Upper lobe of left lung (tissue), 6 donors: ENCODE measurements around the gene UNC13D. TPM values are rescaled to one million over a fixed set of nuclear protein-coding genes. Genes with fewer than 3 reads are reported as not detected.
"Not testable (repeated sequence)": the region's sequence is repeated elsewhere in the genome, so short reads cannot be mapped to it uniquely, and the experiment has no call there.

Source experiments
- ATAC-seq, 2 donors: fragments of 200-7000 bp; cut with Tn5 transposase; one replicate each; pipeline ENCODE4 v1.9.1; 2022; ENCODE audit warnings: mild to moderate bottlenecking in 2 of 2, moderate library complexity in 2 of 2; ENCODE audit not compliant: low FRiP score in 2 of 2
- DNase-seq, 2 donors: peaks; one replicate each; pipeline ENCODE4 v3.0.0-alpha.2; 2019 to 2020
- H3K27ac ChIP-seq, 4 donors: fragments of 200-600 bp; sonication (generic); one replicate each; pipeline ENCODE4 v1.5.1; 2016 to 2019
- H3K27me3 ChIP-seq, 4 donors: fragments of 200-600 bp; sonication (generic); one replicate each; pipeline ENCODE4 v1.5.1; 2017 to 2019
- H3K36me3 ChIP-seq, 4 donors: fragments of 200-600 bp; sonication (generic); one replicate each; pipeline ENCODE4 v1.5.1; 2016 to 2019
- H3K4me1 ChIP-seq, 4 donors: fragments of 200-600 bp; sonication (generic); one replicate each; pipeline ENCODE4 v1.5.1; 2018 to 2019
- H3K4me3 ChIP-seq, 4 donors: fragments of 200-600 bp; sonication (generic); one replicate each; pipeline ENCODE4 v1.5.1; 2017 to 2019; ENCODE audit warnings: mild to moderate bottlenecking in 2 of 4, moderate library complexity in 1 of 4
- H3K9me3 ChIP-seq, 4 donors: fragments of 200-600 bp; sonication (generic); one replicate each; pipeline ENCODE4 v1.5.1; 2018 to 2019
- EP300 ChIP-seq, 4 donors: sonication (generic); formaldehyde crosslinking; IDR thresholded peaks; one replicate each; pipeline ENCODE4 v1.5.1; 2017; ENCODE audit warnings: antibody characterized with exemption in 4 of 4, control low read depth in 2 of 4
- POLR2A ChIP-seq, 4 donors: fragments of 450-650 bp; IDR thresholded peaks; one replicate each; pipeline ENCODE4 v1.5.1; 2016 to 2017; ENCODE audit warnings: antibody characterized with exemption in 4 of 4, mild to moderate bottlenecking in 2 of 4
- POLR2AphosphoS5 ChIP-seq, 2 donors: sonication (generic); formaldehyde crosslinking; IDR thresholded peaks; one replicate each; pipeline ENCODE4 v1.5.1; 2017; ENCODE audit warnings: antibody characterized with exemption in 2 of 2
- WGBS, 2 donors: methylation state at CpG; one replicate each; pipeline ENCODE4 v1.1.5; 2017 to 2018; 5-methylcytosine and 5-hydroxymethylcytosine counted together
- total RNA-seq, 6 donors: library from RNA; depleted of rRNA in 4 of 6; stranded (reverse); fragments of >200 nt in 4 of 6; gene quantifications; one replicate each; pipeline versions ENCODE4 v1.1.0 to v1.2.1, GENCODE V29; 2016 to 2021
- TF ChIP-seq, protein P1 (sequence below), 6 experiments: fragments of 450-650 bp in 4 of 6; fragments of 200-600 bp in 2 of 6; sonication (generic) in 2 of 6; IDR thresholded peaks; one replicate each; pipeline ENCODE4 v1.5.1; 2016 to 2019; ENCODE audit warnings: antibody characterized with exemption in 6 of 6
- donor health status: DM: no; HTN: no; CAD: no; lungs with moderate emphysema.
- donor health status: DM: no; HTN: yes; CAD: no; lungs with severe emphysema.

The UNC13D gene
- total RNA-seq, 6 donors from 2014 or later, result 38.0 to 243 (median 123) TPM

DNA sequence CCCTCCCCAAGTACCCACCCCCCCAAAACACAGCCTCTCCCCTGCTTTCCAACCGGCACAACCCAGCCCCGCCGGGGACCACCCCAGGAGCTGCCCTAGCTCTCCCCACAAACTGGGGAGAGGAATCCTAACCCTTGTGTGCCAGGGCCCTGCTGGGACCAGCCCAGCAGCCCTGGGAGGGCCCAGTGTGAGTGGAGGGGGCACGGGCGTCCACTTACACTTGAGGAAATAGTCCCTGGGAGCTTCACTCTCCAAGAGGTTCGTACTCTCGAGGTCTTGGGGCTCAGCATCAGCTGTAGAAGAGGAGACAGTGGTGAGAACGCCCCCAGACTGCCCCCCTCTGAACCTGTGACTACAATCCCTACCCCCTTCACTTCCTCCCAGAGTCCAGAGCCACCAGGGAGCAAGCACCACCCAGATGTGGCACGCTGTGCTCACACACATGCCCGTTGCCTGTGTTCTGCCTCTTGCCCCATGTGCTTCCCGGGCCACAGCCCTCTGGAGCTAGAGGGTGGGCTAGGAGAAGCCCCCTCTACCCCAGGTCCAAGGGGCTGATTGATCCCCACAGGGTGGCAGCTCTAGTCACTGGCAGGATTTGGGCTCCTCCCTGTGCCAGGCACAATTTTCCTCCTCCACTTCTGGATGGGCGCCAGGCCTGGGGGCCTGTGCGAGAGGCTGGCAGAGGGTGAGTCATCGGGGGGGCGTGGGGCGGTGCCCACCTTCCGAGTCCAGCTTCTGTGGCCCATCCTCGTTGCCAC is 31.2 kb upstream of the UNC13D start:
- TF ChIP-seq POLR2A (IDR thresholded peaks at IDR 0.05) (no peak), POLR2AphosphoS5 (IDR thresholded peaks at IDR 0.05) (no peak)
- 41 to 64% methylated on average over 12 to 13 of the region's 18 CpGs for WGBS, 2 donors
- Histone ChIP-seq H3K27ac (peak overlapping the region; percentile 91 to 95 (median 94)), H3K9me3 (no peaks in the 10 kb centered on the region), H3K4me3 (peak overlapping the region in 2 of 4 donors; percentile 72 to 80), H3K27me3 (peaks cover 0 to 3% (median 0%) of the 10 kb centered on the region in 4 donors), H3K4me1 (peaks cover 49 to 66% (median 58%) of the 10 kb centered on the region in 4 donors), H3K36me3 (peaks cover 0 to 24% (median 10%) of the 10 kb centered on the region in 4 donors)
- ATAC-seq, result no peak
- peak in 1 of 2 donors; percentile 51 for DNase-seq

DNA sequence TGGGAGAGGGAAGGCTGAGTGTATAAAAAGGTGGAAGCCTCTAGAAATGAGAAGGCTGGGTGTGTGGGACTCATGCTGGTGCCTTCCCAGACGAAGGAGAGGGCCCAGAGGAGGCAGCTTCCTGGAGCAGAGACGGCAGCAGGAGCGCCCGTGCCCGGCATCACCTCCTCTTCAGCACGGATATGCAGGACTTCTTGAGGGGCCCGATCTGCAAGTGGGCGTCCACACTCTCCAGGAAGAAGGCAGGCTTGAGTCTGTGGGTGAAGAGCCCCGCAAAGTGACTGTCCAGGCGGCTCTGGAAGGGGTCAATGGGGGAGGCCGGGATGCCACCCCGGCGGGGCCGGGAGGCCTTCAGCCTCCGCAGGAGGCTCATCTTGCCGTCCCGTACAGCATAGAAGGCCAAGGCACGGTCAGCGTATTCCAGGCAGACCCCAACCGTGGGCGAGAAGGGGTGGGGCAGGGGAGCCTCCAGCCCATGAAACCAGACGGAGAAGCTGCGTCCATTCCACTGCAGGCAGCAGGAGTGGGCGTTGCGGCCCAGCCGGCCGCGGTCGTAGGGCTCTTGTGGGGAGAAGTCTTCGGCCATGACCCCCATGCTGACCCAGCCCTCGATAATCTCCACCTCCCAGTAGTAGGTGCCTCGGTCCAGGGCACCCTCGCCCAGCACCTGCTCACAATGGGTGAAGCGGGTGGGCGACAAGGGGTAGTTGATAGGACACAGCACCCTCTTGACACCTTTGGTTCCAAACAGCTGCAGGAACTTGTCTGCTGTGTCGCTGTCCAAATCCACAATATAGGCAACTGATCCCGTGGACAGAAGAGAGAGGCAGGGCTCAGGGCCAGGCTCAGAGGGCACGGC is 30.3 kb upstream of the UNC13D start:
- Histone ChIP-seq H3K4me3 (no peak overlapping the region), H3K27me3 (peaks cover 0 to 3% (median 0%) of the 10 kb centered on the region in 4 donors), H3K9me3 (no peaks in the 10 kb centered on the region), H3K27ac (peak overlapping the region in 3 of 4 donors; percentile 91 to 94 (median 94)), H3K36me3 (peaks cover 0 to 24% (median 10%) of the 10 kb centered on the region in 4 donors), H3K4me1 (peaks cover 53 to 67% (median 60%) of the 10 kb centered on the region in 4 donors)
- TF ChIP-seq, protein P1, sequence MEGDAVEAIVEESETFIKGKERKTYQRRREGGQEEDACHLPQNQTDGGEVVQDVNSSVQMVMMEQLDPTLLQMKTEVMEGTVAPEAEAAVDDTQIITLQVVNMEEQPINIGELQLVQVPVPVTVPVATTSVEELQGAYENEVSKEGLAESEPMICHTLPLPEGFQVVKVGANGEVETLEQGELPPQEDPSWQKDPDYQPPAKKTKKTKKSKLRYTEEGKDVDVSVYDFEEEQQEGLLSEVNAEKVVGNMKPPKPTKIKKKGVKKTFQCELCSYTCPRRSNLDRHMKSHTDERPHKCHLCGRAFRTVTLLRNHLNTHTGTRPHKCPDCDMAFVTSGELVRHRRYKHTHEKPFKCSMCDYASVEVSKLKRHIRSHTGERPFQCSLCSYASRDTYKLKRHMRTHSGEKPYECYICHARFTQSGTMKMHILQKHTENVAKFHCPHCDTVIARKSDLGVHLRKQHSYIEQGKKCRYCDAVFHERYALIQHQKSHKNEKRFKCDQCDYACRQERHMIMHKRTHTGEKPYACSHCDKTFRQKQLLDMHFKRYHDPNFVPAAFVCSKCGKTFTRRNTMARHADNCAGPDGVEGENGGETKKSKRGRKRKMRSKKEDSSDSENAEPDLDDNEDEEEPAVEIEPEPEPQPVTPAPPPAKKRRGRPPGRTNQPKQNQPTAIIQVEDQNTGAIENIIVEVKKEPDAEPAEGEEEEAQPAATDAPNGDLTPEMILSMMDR (IDR thresholded peaks at IDR 0.05), result no peak
- no peak for TF ChIP-seq POLR2AphosphoS5 (IDR thresholded peaks at IDR 0.05)
- no peak for ATAC-seq
- DNase-seq, result peak in 1 of 2 donors; percentile 83
- 88 to 94% methylated on average over 6 to 37 of the region's 38 CpGs for WGBS, 2 donors

DNA sequence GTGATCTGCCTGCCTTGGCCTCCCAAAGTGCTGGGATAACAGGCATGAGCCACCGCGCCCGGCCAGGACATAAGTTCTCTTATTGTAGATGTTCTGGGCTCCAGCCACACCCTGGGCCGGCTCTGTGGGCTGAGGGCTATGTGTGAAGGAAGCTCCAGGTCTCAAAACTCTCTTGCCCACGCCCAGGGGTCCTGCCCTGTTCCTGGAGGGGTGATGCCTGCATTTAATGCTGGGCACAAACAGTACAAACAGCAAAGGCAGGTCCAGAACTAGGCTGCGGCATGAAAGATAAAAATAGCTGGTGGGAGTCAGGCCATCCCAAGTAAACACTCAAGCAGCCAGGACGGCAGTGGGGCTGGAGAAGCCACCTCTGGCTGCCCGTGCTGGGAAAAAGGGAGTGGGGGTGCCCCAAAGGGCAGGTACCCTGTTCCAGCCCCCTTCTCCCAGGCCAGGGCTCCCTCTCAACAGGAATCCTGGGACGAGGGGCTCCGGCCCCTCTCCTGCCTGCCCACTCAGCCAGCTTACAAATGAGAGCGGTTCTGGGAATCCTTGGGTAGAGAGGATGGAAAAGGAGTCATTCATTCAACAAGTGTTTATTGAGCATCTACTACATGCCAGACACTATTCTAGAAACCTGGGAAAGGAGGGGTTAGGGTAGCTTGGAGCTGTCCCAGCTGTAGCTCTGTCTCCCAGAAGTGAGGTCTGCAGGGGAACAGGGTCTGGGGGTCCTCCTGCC is 29.6 kb upstream of the UNC13D start:
- no peaks in the 10 kb centered on the region for H3K9me3 ChIP-seq
- peaks cover 0 to 3% (median 0%) of the 10 kb centered on the region in 4 donors for H3K27me3 ChIP-seq
- TF ChIP-seq EP300 (IDR thresholded peaks at IDR 0.05) (peak in 1 of 4 donors; percentile 30), POLR2A (IDR thresholded peaks at IDR 0.05) (no peak)
- TF ChIP-seq, protein P1 (IDR thresholded peaks at IDR 0.05), result no peak
- H3K36me3 ChIP-seq, result peaks cover 0 to 24% (median 10%) of the 10 kb centered on the region in 4 donors
- peaks cover 53 to 69% (median 60%) of the 10 kb centered on the region in 4 donors for H3K4me1 ChIP-seq
- no peak overlapping the region for H3K4me3 ChIP-seq
- WGBS, 2 donors, result 57 to 72% methylated on average over 10 to 11 of the region's 11 CpGs
- no peak for ATAC-seq
- DNase-seq, result peak in 1 of 2 donors; percentile 43
- H3K27ac ChIP-seq, result peak overlapping the region; percentile 82 to 94 (median 86)

DNA sequence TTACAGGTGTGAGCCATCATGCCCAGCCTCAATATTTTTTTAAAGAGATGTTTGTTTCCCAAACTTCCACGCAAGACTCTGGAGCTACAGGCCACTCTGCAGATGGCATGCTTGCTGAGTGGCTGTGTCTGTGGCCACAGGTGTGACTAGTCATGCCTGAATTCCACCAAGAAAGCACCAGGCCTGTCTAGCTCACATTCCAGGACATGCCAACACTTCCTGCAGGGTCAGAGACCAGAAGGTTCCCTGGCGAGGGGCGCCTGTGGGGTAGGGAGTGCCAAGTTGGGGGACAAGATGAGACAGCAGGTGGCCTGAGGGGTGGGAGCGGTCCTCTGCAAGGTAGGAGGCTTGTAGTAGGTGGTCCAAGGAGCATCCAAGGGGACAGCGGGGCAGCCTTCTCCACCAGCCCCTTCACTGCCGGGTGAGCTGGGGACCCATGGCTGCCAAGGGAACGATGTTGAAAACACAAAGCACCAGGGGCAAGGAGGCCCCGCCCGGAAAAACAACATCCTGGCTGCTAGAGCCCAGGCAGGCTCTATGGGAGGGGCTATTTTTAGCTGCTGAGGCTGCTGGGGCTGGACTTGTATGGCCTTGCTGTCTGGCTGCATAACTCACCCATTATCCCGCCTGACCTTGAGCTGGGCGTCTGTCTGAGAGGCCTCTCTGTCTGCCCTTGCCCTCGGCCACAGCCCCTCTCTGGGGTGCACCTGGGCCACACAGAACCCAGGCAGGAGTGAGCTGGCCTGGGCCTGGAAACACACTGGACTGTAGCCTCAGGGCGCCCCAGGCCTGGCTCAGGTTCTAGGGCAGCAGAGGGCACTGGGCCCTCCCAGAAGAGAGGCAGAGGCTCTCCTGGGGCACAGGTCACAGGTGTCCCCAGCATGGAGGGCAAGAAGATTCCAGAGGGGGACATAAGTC is 28.5 kb upstream of the UNC13D start:
- H3K27me3 ChIP-seq, result peaks cover 0 to 2% (median 0%) of the 10 kb centered on the region in 4 donors
- WGBS, 2 donors, result 28 to 43% methylated on average over 3 to 13 of the region's 13 CpGs
- DNase-seq (peak in 1 of 2 donors; percentile 74), ATAC-seq (peak; percentile 57 to 68)
- peak overlapping the region; percentile 82 to 94 (median 86) for H3K27ac ChIP-seq
- TF ChIP-seq POLR2AphosphoS5 (IDR thresholded peaks at IDR 0.05), result peak; percentile 6 to 33
- no peak for TF ChIP-seq EP300 (IDR thresholded peaks at IDR 0.05)
- TF ChIP-seq, protein P1 (IDR thresholded peaks at IDR 0.05), result no peak
- peak in 1 of 4 donors; percentile 13 for TF ChIP-seq POLR2A (IDR thresholded peaks at IDR 0.05)
- H3K4me1 ChIP-seq, result peaks cover 48 to 63% (median 55%) of the 10 kb centered on the region in 4 donors
- no peak overlapping the region for H3K4me3 ChIP-seq
- H3K36me3 ChIP-seq, result peaks cover 0 to 24% (median 10%) of the 10 kb centered on the region in 4 donors
- no peaks in the 10 kb centered on the region for H3K9me3 ChIP-seq

DNA sequence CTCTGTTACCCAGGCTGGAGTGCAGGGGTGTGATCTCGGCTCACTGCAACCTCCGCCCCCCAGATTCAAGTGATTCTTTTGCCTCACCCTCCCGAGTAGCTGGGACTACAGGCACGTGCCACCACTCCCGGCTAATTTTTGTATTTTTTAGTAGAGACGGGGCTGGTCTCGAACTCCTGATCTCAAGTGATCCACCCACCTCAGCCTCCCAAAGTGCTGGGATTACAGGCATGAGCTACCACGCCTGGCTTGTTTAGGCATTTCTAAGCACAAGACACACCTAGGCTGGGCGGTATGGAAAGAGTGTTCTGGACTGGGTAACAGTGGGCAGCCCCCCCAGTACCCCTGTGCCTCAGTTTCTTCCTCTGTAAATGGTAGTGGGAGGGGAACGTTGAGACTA is 26.0 kb upstream of the UNC13D start:
- H3K9me3 ChIP-seq, ATAC-seq, H3K4me3 ChIP-seq, H3K27me3 ChIP-seq, DNase-seq: not testable (repeated sequence)
- Histone ChIP-seq H3K36me3 (peaks cover 0 to 18% (median 10%) of the 10 kb centered on the region in 4 donors), H3K4me1 (peaks cover 24 to 40% (median 33%) of the 10 kb centered on the region in 4 donors), H3K27ac (peak overlapping the region; percentile 69 to 88 (median 80))
- 68 to 79% methylated on average over 10 of the region's 10 CpGs for WGBS, 2 donors
